ENCODE data around the gene ZSWIM2. TPM values are rescaled to one million over a fixed set of nuclear protein-coding genes. Genes with fewer than 3 reads are reported as not detected.

The ZSWIM2 gene
- total RNA-seq, 1 experiment from 2014 or later, result not detected

- Histone ChIP-seq H3K79me2 (ENCODE audit: insufficient read depth, low read length) (no peaks in the 10 kb centered on the region), H3K9me3 (ENCODE audit: control insufficient read depth in 1 of 2, insufficient read depth in 1 of 2, low read depth in 1 of 2, low read length in 2 of 2) (no peaks in the 10 kb centered on the region), H3K9me2 (ENCODE audit: insufficient read depth) (no peaks in the 10 kb centered on the region), H3K4me2 (ENCODE audit: low read length) (no peak overlapping the region), H3K27ac (ENCODE audit: low read depth, low read length) (no peak overlapping the region), H3K9ac (ENCODE audit: low read length) (no peak overlapping the region), H3K4me1 (ENCODE audit: control insufficient read depth in 1 of 2, insufficient read depth in 2 of 2, low read length in 2 of 2) (no peaks in the 10 kb centered on the region), H3K4me3 (replicated peaks in 1 of 2; ENCODE audit: low read depth in 1 of 2, low read length in 2 of 2) (no peak overlapping the region), H3K27me3 (ENCODE audit: insufficient read depth, low read length) (no peaks in the 10 kb centered on the region), H3K36me3 (ENCODE audit: control insufficient read depth in 1 of 2, insufficient read depth in 2 of 2, low read length in 2 of 2) (no peaks in the 10 kb centered on the region), H4K20me1 (ENCODE audit: insufficient read depth) (no peaks in the 10 kb centered on the region), H2AFZ (ENCODE audit: low read depth, low read length, poor library complexity, severe bottlenecking) (no peak overlapping the region)
- CTCF ChIA-PET, result no interaction called here
- no TSS peak for BruUV-seq (replicated peaks)
- DNase-seq (ENCODE audit: low read depth, low spot score) (no peak), ATAC-seq (no peak)
- POLR2A ChIA-PET, result no interaction called here
- intact Hi-C loops (cut with micrococcal nuclease), result no loop called here
- RAD21 ChIA-PET (ENCODE audit: low non-redundant PET in 1 of 2, low total read pairs in 2 of 2, uncharacterized antibody in 2 of 2, unreplicated experiment in 2 of 2), result no interaction called here
- TF ChIP-seq ZBTB33 (IDR thresholded peaks at IDR 0.05; ENCODE audit: extremely low read depth, insufficient replicate concordance, low read length), result no peak
- no peak for TF ChIP-seq SP1 (IDR thresholded peaks at IDR 0.05; ENCODE audit: low read depth)
- TF ChIP-seq EZH2phosphoT487 (IDR thresholded peaks at IDR 0.05; ENCODE audit: borderline replicate concordance), result no peak
- no peak for TF ChIP-seq YY1 (IDR thresholded peaks at IDR 0.05; ENCODE audit: extremely low read depth, insufficient replicate concordance, low read depth, low read length)
- no peak for TF ChIP-seq POLR2A (IDR thresholded peaks at IDR 0.05; ENCODE audit: borderline replicate concordance, extremely low read depth, insufficient read depth, insufficient read length)
- no peak for TF ChIP-seq REST (IDR thresholded peaks at IDR 0.05; ENCODE audit: low read depth)
- no peak for TF ChIP-seq TCF7L2 (IDR thresholded peaks at IDR 0.05; ENCODE audit: borderline replicate concordance, extremely low read depth, insufficient read depth, insufficient read length)
- TF ChIP-seq CTCF (IDR thresholded peaks at IDR 0.05 in 2 of 3, conservative IDR thresholded peaks at IDR 0.05 in 1 of 3; ENCODE audit: borderline replicate concordance in 1 of 3, insufficient read depth in 1 of 3, low read depth in 2 of 3, low read length in 2 of 3), result no peak
- no peak for TF ChIP-seq SRF (IDR thresholded peaks at IDR 0.05; ENCODE audit: low read depth)
- no peak for TF ChIP-seq ELF1 (IDR thresholded peaks at IDR 0.05; ENCODE audit: borderline replicate concordance, low read depth)
- no peak for TF ChIP-seq EZH2 (IDR thresholded peaks at IDR 0.05)
- no peak for TF ChIP-seq POLR2AphosphoS5 (IDR thresholded peaks at IDR 0.05; ENCODE audit: low read depth, low read length)
- TF ChIP-seq JUND (IDR thresholded peaks at IDR 0.05), result no peak
- TF ChIP-seq ZFX (IDR thresholded peaks at IDR 0.05), result no peak
- no peak for TF ChIP-seq CBX3 (IDR thresholded peaks at IDR 0.05; ENCODE audit: low read depth)
Measured at GRCh38 chr2:186852508-186852907, 3.5 kb upstream of the ZSWIM2 start.

All from HCT116 (cell line).